HG02973 (cell line): ENCODE data around the gene MAST4.

Experiments used
- ATAC-seq: cut with Tn5 transposase; IDR thresholded peaks from one replicate; pipeline ENCODE4 v1.9.1; 2021; ENCODE audit warnings: moderate library complexity; ENCODE audit not compliant: unreplicated experiment

MAST4 gene

GRCh38 chr5:66867618-66868322 lies 271.6 kb downstream of the MAST4 start:
- ATAC-seq = no peak

- ATAC-seq = no peak
These were observed 273.2 kb downstream of the MAST4 start for GRCh38 chr5:66869347-66869746.

GRCh38 chr5:66870708-66871107 lies 274.5 kb downstream of the MAST4 start:
- ATAC-seq = no peak

DNA sequence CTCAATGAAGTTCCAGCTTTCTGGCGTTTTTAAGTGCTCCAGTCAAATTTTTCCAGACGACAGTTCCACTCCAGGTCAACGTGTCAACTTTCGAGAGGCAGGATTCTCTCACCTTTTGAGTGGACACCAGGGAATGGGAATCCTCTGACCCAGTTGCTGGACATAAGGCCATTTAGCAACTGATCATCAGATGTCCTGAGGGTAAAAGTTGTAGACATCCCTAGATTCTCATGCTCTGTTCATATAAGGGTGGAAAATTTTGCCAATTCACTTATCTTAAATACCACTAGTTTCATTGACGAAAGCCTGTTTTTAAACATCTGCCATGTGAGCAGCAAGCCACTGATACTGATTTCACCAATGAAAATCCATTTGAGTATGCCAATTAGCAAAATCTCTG lies 275.5 kb downstream of the MAST4 start:
- no peak for ATAC-seq

- ATAC-seq = no peak
These were observed 276.6 kb downstream of the MAST4 start for GRCh38 chr5:66872736-66873331.

GRCh38 chr5:66874004-66874403 lies 277.8 kb downstream of the MAST4 start:
- ATAC-seq = no peak

DNA sequence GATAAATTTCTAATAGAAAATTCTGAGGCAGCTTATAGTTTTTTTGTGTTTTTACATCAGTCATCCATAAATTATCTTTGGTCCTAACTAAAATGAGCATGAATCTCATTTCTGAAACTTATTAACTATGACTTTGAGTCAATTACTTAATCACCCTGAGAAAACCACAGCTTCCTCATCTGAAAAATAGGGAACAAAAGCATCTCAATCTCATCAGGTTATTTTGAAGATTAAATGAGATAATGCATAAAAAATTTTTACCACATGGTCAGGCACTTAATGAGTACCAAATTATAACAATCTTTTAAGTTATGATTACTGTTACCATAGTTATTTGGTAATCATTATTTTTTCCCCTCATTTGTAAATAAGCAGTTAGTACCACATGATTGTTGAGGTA lies 279.1 kb downstream of the MAST4 start:
- ATAC-seq = no peak

DNA sequence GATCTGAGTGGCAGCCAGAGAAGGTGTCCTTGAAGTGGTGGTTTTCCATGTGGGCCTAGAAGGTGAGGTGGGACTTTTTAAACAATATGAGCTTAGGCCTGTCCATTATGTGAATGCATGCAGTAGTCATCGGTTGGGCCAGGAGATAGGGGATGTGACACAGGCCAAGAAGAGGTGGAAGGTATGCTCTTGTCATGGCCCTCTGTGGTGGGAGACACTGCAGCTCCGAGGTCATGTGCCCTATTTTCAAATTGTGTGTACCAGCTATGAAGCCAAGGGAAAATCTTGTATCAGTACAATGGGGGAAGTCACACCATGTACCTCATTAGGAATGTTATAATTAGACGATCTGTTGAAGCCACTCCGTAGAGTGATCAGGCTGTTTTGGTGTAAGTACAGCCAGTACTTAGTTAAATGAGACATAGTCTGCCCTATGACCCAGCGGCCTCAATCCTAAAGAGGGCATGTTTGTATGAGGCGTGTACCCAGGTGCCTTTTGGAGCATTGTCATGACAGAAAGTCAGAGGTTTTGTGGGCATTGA lies 280.1 kb downstream of the MAST4 start:
- ATAC-seq = no peak

DNA sequence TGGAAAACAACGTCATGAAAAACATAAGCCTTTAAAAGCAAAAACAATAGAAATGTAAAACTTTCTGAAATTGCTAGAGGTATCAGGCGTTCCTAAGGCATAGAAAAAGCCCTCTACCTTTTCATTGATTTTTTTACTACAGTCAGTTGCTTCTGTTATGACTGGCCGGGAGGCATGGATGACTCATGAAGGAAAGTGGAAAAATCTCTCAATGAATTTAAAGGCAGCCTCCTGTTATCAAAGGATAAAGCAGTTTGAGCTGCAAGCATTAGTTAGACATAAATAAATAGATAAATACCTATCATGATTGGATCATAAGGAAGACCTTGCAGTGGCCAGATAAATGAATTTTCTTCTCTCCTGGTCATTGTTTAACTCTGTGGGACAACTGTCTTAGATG lies 281.6 kb downstream of the MAST4 start:
- ATAC-seq = no peak

DNA sequence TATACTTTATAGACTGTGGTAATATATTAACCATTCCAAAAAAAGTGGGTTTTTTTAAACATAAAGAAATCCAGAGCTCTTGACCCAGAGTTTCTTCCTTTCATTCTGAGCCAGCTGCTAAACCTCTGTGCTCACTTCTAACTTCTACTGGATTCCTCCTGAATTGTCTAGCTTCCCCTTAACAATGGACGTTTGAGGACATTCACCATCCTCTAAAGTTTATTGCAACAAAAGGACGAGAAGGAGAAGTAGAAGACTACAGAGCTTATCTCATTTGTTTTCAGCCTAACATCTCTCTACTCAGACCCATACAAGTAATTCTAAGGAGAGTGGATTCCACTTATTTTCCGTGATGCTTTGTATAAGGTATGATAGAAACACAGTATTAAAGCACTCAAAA lies 284.2 kb downstream of the MAST4 start:
- ATAC-seq = no peak

DNA sequence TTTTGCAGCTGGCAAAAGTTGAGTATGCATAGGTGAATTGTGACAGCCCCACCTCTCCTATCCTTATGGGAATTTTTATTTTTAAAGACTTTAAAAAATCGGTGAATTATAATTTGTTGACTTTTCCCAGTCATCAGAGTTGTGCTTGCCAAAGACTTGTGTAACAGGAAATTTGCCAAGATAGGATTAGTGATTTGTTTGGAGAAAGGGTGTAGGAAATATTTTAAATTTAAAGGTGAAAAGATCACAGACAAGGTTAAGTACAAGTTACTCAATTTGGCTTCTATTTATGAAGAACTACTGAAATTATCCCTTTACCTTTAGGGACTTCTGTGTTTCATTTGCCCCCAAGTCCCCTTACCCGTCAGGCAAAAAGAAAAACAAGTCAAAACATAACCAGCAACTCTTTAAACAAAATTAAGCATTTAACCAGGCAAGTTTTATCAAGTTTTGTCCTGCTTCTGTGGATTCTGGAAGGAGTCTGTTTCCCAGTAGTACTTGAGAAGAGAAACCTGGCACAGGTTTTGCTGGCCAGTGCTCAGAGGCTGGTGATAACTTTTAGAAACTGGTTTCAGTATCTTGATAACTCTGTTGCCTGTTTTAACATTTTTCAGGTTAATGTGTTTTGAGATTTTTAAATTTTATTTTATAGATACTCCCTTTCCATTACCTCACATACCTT lies 285.4 kb downstream of the MAST4 start:
- no peak for ATAC-seq

- no peak for ATAC-seq
These were observed 286.5 kb downstream of the MAST4 start for GRCh38 chr5:66882606-66883227.

DNA sequence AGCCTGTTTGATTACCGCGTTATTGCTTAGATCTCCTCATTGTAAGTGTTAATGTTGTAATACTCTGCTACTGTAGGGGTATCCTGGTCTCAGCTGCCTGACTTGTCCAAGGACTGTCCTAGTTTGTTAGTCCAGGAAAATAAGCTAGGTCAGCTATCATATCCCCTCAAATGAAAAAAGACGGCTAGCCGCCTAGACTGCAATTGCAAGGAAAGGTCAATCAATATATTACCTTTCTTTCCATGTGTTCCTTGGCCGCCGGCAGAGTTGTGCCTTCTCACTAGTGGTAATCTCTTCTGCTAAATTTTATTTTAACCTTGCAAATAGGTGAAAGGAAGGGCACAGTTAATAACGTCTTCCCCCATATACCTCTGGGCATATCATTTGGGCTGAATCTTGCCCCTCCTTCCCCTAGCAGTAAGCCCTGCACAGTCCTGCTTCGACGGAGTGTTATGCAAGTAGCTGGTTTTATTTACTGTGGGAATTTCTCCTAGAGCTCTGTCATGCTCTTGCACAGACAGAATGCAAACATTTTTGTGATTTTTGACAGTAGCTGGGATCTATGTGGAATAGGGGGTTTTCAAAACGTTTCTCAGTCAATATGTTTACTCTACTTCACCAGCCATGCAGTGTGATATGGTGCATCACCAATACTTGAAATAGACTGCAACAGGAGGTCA lies 288.5 kb downstream of the MAST4 start:
- ATAC-seq = no peak

DNA sequence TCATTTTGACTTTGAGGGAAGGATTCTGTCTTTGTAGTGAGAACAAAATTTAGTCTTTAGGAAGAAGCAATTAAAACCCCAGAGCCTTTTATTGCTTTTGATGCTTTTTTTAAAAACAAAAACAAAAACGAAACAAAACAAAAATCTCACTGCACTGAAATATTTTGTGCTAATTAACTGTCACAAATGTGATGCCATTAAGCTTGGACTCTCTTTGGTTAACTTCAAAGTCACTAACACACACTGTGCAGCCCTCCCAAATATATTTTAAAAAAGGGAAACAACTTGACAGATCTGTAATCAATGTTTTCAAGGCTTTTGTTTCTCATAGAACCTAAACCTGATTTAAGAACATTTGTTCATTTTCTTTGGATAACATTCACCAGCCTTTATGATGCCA lies 290.7 kb downstream of the MAST4 start:
- no peak for ATAC-seq

GRCh38 chr5:66888613-66889012 lies 292.4 kb downstream of the MAST4 start:
- no peak for ATAC-seq

DNA sequence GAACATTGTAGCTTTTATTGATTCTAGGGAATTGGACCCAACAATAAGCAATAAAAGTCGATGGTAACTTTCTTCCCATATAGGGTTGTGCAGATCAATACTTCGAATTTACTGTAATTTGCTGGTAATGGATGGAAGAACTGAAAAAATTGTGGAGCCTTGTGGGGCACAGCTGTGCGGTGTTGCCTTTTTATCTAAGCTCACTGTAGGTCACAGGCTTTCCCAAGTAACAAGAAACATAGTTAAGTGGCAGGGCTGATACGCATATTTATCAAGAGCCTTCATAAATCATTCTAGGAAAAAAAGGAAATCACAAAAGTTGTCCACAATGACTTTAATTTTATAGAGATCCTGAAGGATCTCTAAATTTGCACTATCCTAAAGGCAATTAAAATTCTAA lies 292.9 kb downstream of the MAST4 start:
- ATAC-seq = no peak

GRCh38 chr5:66889524-66889923 lies 293.3 kb downstream of the MAST4 start:
- no peak for ATAC-seq

DNA sequence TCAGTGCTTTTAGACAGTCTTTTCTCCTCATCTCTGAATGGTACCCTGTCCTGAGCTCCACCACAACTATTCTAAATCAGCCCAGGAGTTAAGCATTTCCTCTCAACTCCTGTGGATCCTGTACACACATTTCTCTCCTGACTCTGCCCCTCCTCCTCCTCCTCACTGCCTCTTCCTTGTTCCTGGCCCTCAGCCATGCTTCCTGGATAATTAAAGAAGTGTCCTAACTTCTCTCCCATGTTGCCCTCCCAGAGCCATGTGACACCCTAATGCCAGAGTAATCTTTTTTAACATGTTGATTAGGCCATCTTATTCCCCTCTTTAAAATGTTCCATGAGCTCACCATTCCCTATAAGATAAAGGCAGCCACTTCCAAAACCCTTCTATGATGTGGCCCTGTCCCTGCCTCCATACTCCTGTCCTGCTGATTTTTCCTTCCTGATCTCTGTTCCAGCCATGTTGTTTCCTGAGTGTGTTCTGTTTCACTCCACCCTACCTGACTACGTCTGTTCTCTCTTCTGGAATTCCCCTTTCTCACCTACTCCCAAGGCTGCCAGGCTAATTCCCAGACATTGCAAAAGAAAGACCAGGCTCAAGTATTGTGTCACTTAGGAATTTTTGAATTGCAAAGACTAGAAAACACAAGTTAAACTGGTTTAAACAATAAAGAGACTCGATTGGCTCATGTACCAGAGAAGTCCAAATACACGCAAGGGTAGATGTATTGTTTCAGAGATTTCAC lies 295.2 kb downstream of the MAST4 start:
- no peak for ATAC-seq

DNA sequence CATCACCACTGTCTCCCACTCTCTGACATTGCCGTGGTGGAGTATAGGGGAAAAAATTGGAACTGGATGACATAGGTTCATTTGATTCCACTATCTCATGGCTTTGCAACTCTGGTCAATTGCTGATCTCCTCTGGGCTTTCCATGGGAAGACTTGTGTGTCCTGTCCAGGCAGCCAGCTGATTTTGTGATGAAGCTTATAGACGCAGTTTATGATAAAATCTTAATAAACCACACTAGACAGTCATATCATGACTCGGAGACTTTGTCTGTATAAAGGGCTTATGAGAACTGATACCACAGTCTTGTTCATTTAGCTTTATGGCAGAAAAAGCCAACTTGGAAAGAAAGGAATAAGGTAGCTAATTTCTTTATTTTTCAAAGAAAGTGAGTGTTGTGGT lies 296.5 kb downstream of the MAST4 start:
- no peak for ATAC-seq

GRCh38 chr5:66894480-66895240 lies 298.5 kb downstream of the MAST4 start:
- no peak for ATAC-seq
